ENCODE measurements around the gene CYSLTR2. TPM values are rescaled to one million over a fixed set of nuclear protein-coding genes. Genes with fewer than 3 reads are reported as not detected.

CYSLTR2 gene
- total RNA-seq, 1 donor: not detected

DNA sequence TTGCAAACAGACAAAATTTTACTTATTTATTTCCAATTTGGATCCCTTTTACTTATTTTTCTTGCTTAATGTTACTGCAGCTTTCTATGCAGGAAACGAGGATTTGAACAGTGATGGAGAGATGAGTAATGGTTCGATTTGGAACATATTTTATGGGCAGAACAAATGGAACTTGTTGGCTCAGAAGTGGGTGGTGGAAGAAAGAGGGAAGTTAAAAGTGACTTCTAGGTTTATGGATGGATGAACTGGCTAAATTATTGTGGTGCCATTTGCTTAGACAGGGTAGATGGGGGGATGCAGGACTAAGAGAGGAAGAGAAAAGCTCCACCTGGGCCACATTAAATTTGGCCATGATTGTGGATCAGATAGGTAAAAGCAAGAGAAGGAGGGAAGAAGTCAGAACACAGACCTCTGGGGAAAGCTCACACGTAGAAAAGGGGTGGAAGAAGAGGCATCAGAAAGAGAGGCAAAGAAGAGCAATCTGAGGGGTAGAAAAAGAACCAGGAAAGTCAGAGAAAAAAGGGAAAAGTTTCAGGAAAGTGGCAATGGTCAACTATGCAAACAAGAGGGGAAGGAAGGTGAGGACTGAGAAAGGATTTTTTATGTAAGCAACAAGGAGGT, 768 bp upstream of the CYSLTR2 start:
- DNase-seq (ENCODE audit: low read depth): no peak
- H3K4me3 ChIP-seq (ENCODE audit: low read depth, low read length): no peak overlapping the region
- TF ChIP-seq, protein P1, sequence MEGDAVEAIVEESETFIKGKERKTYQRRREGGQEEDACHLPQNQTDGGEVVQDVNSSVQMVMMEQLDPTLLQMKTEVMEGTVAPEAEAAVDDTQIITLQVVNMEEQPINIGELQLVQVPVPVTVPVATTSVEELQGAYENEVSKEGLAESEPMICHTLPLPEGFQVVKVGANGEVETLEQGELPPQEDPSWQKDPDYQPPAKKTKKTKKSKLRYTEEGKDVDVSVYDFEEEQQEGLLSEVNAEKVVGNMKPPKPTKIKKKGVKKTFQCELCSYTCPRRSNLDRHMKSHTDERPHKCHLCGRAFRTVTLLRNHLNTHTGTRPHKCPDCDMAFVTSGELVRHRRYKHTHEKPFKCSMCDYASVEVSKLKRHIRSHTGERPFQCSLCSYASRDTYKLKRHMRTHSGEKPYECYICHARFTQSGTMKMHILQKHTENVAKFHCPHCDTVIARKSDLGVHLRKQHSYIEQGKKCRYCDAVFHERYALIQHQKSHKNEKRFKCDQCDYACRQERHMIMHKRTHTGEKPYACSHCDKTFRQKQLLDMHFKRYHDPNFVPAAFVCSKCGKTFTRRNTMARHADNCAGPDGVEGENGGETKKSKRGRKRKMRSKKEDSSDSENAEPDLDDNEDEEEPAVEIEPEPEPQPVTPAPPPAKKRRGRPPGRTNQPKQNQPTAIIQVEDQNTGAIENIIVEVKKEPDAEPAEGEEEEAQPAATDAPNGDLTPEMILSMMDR (IDR thresholded peaks at IDR 0.05; ENCODE audit: insufficient read depth, low read length): no peak

DNA sequence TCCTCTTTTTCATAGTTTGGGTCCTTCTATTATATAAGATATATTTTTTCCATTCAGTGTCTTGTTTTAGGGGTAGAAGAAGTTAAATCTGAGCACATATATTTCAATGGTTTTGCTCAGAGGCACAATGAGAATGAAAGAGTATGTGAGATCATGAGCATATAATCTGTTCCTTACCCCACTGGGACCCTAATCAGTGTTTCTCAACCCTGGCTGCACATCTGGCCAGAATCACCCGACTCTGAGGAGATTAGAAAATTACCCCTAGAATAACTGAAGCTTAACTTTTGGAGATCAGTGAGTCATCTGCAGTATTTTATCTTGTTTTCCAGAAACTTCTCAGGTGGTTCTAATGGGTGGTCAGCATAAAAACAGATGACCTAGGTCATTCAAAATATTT, 782 bp downstream of the CYSLTR2 start:
- no peak overlapping the region for H3K4me3 ChIP-seq (ENCODE audit: low read depth, low read length)
- peak; percentile 9 for DNase-seq (ENCODE audit: low read depth)

DNA sequence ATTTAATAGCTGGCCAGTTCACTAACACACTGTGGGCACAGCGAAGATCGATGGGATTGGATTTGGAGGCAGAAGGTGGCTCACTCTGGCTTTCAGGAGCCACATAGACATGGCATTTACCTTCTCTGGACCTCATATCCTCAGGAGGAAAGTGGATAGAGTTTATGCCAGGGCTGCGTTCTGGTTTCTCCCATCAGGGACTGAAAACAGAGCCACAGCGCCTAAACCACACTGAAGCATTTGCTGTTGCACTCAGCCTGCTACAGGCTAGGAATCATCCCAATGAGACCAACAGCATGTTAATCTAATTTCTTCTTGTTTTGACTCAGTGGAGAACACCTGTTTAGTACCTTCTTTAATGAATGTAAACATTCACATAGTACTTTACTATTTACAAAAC, 1.6 kb downstream of the CYSLTR2 start:
- no peak overlapping the region for H3K4me3 ChIP-seq (ENCODE audit: low read depth, low read length)
- TF ChIP-seq, protein P1 (IDR thresholded peaks at IDR 0.05; ENCODE audit: insufficient read depth, low read length): no peak
- DNase-seq (ENCODE audit: low read depth): no peak

More for the DNA sequence above, 782 bp downstream of the CYSLTR2 start:
- TF ChIP-seq, protein P1 (IDR thresholded peaks at IDR 0.05; ENCODE audit: insufficient read depth, low read length): no peak

DNA sequence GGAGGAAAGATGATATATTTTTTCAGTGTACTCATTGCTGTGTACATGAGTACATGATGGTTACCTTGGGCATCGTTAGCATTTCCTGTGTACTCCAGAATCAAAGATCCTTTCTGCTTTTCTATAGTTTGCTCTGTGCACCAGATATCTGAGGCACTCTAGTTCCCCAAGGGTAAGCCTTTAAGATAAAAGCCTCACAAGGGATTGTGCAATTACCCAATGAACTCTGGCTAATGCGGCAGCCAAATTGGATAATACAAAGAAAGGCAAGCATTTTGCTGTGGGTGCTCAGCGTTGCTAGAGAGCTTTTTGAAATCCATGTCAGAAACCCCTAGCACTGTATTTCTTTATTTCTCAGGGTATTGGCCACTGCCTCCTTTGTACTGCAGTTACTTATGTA, 2.9 kb downstream of the CYSLTR2 start:
- no peak overlapping the region for H3K4me3 ChIP-seq (ENCODE audit: low read depth, low read length)
- peak; percentile 21 for DNase-seq (ENCODE audit: low read depth)
- TF ChIP-seq, protein P1 (IDR thresholded peaks at IDR 0.05; ENCODE audit: insufficient read depth, low read length): no peak

DNA sequence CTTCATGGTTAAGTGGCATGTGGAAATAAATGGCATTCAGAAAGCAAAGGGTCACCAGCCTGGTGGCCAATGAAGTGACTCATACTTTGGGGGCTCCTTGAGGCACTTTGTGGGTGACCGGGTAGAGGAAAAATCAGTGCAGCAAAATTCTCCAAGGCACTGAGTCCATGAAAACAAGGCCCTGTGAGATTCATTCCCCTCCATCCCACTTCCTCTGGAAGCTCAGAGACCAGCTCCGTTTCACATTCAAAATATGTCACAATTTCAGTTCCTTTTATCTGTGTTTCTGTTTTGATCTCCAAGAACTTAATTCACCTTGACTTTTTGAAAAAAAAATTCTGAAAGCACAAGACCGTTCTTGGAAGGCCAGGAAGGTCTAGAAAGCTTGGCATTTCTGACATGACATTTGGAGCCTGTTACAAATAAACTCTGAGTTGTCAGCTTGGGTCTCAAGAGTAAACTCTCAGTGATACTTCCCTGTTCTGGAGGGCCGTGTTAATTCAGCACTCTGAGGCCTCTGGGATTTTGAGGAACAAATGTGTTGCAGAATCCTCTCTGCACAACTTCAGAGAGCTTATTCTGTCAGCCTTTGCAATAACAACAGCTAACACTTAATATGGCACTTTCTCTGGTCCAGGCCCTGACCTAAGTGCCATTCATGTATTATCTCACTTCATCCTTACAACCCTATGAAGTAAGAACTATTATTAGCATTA, 6.8 kb downstream of the CYSLTR2 start:
- no peak overlapping the region for H3K4me3 ChIP-seq (ENCODE audit: low read depth, low read length)
- DNase-seq (ENCODE audit: low read depth): no peak
- TF ChIP-seq, protein P1 (IDR thresholded peaks at IDR 0.05; ENCODE audit: insufficient read depth, low read length): no peak

DNA sequence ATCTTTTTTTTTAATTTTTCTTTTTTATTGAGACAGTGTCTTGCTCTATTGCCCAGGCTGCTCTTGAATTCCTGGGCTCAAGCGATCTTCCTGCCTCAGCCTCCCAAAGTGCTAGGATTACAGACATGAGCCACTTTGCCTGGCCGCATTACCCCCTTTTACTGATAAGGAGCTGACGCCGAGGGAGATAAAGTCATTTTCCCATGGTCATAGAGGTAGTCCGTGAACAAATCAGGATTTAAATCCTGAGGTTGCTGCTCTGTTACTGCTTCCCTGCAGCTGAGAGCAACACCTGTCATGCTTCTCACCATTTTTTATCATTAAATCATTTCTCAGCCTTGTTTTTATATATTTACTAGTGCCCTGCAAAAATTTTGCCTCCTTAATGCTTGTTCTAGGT, 7.4 kb downstream of the CYSLTR2 start:
- DNase-seq (ENCODE audit: low read depth): no peak
- TF ChIP-seq, protein P1 (IDR thresholded peaks at IDR 0.05; ENCODE audit: insufficient read depth, low read length): no peak
- H3K4me3 ChIP-seq (ENCODE audit: low read depth, low read length): no peak overlapping the region

Measured in fibroblast of the aortic adventitia (primary cell).